NCI-H345 (cell line): Measurements from ENCODE around the gene ACSM6.
"Not testable (repeated sequence)": the region's sequence is repeated elsewhere in the genome, so short reads cannot be mapped to it uniquely, and the experiment has no call there.

Experiments
- DNase-seq: peaks from one replicate; lab custom pipeline; 2025; lab: John Stamatoyannopoulos, UW

ACSM6 gene

GRCh38 chr10:95193944-95194343, at the start of gene ACSM6:
Gene ACSM6, plus strand, starts transcription at chr10:95194238. Its CDS starts 248 bp downstream, at chr10:95194486.
- no peak for DNase-seq

GRCh38 chr10:95168694-95169093, 25.3 kb upstream of the ACSM6 start:
- no peak for DNase-seq

- DNase-seq: no peak
These were observed 24.5 kb upstream of the ACSM6 start for GRCh38 chr10:95169522-95169921.

- no peak for DNase-seq
These were observed 23.2 kb upstream of the ACSM6 start for GRCh38 chr10:95170790-95171189.

- no peak for DNase-seq
These were observed 22.7 kb upstream of the ACSM6 start for GRCh38 chr10:95171336-95171735.

GRCh38 chr10:95172851-95173250, 21.2 kb upstream of the ACSM6 start:
- DNase-seq: no peak

GRCh38 chr10:95176101-95176500, 17.9 kb upstream of the ACSM6 start:
- no peak for DNase-seq

- DNase-seq: no peak
These were observed 16.6 kb upstream of the ACSM6 start for GRCh38 chr10:95177429-95177828.

- DNase-seq: no peak
These were observed 15.8 kb upstream of the ACSM6 start for GRCh38 chr10:95178266-95178665.

GRCh38 chr10:95178797-95179196, 15.2 kb upstream of the ACSM6 start:
- DNase-seq: no peak

- DNase-seq: no peak
These were observed 12.3 kb upstream of the ACSM6 start for GRCh38 chr10:95181726-95182125.

- peak; percentile 77 for DNase-seq
These were observed 10.5 kb upstream of the ACSM6 start for GRCh38 chr10:95183271-95184230.

- no peak for DNase-seq
These were observed 6.4 kb upstream of the ACSM6 start for GRCh38 chr10:95187617-95188016.

GRCh38 chr10:95188593-95188992, 5.4 kb upstream of the ACSM6 start:
- no peak for DNase-seq

GRCh38 chr10:95196046-95196445, 2.0 kb downstream of the ACSM6 start:
- no peak for DNase-seq

GRCh38 chr10:95201736-95202135, 7.7 kb downstream of the ACSM6 start:
- DNase-seq: no peak

- DNase-seq: not testable (repeated sequence)
These were observed 8.8 kb downstream of the ACSM6 start for GRCh38 chr10:95202865-95203264.

- peak; percentile 4 for DNase-seq
These were observed 14.8 kb downstream of the ACSM6 start for GRCh38 chr10:95208702-95209391.

GRCh38 chr10:95209509-95210127, 15.6 kb downstream of the ACSM6 start:
- DNase-seq: no peak

- no peak for DNase-seq
These were observed 17.7 kb downstream of the ACSM6 start for GRCh38 chr10:95211606-95212279.

GRCh38 chr10:95214369-95214768, 20.3 kb downstream of the ACSM6 start:
- peak; percentile 60 for DNase-seq

- DNase-seq: peak; percentile 9
These were observed 20.8 kb downstream of the ACSM6 start for GRCh38 chr10:95214793-95215192.
